SW480 (cell line): Measurements from ENCODE around the gene FSIP1.

Source experiments
- DNase-seq: peaks from one replicate; pipeline ENCODE4 v3.0.0-alpha.2; 2016; ENCODE audit warnings: low spot score

The FSIP1 gene

DNA sequence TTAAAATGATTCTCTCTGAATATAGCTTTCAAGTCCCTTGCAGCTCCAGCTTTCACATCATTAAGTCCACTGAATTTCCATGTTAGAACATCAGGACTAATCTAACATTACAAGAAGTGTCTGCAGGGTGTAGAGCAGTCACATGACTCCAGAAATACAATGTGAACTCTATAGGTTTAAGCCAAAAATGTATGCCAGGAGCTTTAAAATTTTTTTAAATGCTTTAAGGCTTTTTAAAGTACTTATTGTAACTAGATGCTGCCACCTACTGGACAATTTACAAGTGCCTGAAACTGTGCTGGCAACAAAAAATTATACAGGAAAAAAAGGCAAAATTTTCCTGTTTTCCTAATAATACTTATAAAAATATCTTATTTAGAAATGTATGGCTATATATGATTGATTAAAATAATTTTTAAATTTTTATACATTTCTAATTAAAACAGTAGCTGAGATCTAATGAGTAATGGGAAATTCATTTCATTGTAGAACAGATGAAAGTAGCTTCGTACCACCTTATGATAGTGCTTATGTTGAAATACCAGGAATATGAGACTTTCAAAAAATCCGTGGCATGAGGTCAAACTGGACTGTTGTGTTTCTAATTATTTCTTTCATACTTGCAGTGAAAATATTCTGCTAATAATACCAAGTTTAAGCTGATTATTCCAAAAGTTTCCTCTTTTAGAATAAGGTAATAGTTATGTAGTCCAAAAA is 25.7 kb downstream of the FSIP1 start:
- peak; percentile 56 for DNase-seq

DNA sequence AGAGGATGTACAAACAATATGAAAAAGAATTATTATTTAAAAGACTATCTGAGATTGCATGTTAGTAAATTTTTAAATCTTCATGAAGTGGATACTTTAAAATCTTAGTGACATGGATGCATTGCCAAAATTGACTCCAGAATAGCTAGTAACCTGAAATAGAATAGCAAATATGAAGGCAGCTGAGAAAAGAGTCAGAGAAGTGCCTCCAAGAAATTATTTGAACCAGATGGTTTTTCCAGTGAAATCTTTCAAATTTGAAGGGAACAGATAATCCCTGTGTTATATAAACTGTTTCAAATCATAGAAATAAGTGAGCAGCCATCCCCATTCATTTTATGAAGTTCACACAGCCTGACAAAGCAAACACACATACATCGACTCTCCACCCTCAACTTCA is 29.6 kb downstream of the FSIP1 start:
- no peak for DNase-seq

DNA sequence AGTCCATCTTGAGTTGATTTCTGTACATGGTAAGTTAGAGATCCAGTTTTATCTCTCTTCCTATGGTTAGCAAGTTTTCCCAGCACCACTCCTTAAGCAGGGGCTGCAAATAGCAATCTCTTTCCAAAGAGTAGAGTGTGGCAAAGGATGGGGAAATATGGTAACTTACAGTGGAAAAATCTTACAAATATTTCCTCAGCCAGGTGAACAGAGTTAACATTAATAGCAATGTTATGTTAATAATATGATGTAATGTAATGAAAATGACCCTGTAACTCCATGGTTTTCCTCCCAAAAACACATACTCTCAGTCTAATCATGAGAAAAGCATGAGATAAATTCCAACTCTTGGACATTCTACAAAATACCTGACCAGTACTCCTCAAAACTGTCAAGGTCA is 30.4 kb downstream of the FSIP1 start:
- no peak for DNase-seq

DNA sequence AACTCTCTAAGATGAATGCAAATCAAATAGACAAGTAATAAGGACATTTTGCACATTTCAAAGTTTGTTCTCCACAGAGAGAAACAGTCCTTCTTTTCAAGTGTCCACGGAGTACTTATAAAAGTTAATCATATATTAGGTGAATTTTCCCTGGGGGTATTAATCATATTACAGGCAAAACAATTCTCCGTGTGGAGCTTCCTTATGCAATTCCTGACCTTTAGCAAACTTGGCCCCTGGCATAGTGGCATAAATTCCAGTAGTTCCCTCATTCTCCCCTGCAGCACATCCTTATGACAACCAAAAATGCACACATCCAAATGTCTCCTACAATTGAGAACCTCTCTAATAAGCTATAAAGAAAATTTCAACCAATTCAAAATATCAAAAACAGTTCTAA is 34.4 kb downstream of the FSIP1 start:
- no peak for DNase-seq

DNA sequence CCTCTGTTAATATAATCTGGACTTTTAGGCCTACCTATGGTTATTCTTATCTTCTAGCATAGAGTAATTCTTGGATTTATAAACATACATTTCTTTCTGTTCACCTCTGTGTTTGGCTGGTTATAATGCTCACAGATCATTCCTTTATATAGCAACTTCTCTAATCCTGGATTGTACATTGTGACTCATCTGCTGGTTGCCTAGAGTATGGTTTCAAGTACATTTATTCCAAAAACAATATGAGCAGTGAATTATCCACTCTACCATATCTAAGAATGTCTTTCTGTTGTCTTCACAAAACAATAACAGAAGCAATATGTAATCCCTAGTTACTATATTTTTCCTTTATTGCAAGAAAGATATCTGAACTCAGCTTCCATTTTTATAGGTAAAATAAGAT is 35.3 kb downstream of the FSIP1 start:
- DNase-seq, result no peak

DNA sequence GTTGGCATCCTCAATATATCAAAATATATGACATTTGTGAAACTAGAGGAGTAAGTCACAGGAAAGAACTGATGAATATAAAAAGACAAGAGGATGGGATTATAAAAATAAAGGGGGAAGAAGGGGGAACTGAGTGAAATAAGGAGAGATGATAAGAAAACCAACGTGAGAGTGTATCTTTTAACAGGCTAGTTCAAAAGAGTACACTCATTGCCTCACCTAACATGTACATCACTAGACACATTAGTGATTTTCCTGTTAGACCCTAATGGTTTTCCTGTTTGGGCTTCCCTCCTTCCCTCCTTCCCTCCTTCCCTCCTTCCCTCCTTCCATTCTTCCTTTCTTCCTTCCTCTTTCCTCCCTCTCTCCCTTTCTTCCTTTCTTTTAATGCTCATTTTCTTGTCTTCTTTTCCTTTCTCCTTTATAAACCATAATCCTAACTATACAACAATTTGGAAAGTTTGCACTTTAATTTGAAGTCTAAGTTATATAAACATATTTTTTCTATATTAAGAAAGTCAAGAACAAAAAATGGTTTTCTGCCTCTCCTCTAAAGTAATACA is 35.8 kb downstream of the FSIP1 start:
- DNase-seq, result no peak

DNA sequence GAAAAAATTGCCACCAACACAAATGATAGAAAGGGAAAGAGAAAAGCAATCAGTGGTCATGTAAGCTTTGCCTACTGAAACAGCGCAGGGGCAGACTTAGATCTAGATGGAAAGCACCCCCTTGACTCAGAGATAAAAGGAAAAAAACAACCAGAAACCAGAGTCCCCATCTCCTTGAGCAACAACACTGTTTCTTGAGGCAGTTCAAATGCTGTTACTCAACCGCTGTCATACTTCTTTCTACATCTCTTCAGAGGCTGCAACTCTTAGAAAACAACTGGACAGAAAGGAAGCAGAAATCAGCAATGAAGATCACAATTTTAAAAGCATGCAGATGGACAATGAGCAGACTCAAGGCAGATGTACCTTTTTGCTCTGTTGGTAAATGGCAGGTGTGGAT is 36.5 kb downstream of the FSIP1 start:
- DNase-seq, result no peak

DNA sequence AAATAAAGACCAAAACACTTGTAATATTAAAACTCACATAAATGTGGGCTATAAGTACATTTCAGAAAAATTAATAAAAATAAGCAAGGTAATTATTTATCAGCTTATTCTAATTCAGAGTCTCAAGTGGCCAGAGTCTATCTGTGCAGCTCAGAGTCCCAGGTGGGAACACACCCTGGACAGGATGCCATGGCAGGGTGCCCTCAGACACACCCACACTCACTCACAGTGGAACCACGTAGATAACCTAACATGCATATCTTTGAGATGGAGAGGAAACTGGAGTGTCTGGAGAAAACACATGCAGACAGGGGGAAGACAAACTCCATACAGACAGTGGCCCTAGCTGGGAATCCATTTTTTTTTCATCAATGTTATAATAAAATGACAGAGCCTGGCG is 37.2 kb downstream of the FSIP1 start:
- no peak for DNase-seq

DNA sequence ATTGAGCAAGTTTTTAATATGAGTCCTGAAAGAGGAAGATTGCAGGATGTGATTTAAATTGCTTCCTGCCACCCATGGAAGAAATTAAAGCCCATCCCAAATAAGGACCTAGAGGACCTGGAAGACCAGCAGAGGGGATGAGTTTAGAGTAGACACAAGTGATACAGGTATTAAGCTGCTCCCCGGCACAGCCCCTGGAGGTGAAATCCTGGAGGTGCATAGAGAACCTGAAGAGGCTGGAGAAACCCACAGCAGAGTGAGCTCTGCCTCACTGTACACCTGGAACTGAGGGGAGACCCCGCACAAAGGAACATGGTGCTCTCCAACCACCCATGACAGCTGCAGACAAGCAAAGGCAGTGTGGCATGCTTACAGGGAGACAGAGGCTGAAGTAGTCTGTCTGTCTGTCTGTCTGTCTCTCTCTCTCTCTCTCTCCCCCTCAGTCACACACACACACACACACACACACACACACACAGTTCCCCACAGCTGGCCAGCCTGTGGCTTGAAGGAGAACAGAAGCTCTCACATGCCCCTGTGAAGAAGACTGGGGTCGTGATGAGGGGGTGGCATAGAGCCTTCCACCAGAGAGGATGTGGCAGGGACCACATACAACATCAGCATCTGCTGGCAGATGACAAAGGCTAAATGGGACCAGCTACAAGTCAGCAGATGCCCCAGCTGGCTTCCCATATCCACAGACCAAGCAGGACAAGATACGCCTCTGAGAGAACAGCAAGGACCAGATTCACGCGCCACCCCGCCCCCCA is 38.1 kb downstream of the FSIP1 start:
- no peak for DNase-seq

DNA sequence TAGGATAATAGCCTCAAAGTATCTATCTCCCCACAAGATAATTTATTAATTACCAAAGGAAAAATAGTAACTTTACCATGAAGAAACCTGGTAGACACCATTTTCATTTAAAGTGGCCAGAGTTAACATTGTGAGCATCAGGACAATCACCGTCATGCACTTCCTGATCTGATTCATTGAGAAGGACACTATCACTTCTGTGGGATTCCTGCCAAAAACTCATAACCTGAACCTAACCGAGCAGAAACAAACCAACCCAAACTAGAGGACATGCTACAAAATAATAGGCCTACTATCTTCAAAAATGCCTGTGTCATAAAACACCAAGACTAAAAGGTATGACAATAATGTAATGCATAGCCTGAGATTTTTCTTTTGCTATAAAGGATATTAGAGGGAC is 39.0 kb downstream of the FSIP1 start:
- no peak for DNase-seq

DNA sequence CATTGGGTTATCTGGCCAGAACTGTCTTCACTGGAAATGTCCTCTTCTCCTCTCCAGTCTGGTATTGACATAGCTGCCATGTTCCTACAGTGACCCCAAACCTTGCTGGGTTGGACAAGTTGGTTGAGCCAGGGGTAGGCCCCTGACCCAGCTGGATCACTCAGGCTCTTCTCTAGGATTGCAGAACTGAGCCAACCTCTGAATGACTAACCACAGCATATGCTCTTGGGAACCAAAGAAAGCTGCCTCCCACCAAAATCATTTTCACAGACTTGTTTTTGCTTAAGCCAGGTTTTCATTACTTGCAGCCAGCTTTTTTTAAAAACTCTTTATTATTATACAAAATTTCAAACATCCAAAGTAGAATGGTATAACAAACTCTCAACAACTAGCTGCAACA is 41.4 kb downstream of the FSIP1 start:
- no peak for DNase-seq

DNA sequence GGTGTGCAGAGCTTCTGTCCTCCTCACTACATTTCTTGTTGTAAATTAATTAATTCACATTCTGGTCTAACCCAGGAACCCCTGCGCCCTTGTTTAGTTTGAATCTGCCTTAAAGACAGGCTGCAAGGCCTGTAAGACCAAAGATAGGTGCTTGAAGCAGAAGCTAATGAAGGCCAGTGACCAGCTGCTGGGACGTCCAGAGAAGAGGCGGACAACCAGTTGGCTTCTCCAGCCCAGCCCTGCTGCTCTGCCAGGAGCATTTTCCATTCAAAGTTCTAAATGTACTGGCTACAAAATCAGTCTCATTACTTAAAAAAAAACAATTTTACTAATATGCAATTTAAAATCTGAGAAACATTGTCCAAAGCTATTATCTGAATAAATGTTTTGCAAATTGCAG is 43.6 kb downstream of the FSIP1 start:
- no peak for DNase-seq

DNA sequence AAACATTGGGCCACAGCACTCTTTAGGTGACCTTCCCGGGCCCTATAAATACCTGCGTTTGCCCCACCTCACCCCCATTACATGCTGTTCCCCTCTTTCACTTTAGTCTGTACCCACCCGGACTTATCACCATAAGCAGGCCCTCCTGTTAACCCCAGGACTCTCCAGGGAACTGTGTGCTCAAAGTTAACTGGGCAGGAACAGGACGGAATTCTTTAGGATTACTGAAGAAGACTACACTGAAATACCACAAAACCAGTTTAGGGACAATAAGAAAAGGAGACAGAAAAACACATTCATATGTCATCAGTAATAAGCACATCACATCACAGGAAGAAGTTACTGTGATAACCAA is 45.5 kb downstream of the FSIP1 start:
- DNase-seq, result no peak

DNA sequence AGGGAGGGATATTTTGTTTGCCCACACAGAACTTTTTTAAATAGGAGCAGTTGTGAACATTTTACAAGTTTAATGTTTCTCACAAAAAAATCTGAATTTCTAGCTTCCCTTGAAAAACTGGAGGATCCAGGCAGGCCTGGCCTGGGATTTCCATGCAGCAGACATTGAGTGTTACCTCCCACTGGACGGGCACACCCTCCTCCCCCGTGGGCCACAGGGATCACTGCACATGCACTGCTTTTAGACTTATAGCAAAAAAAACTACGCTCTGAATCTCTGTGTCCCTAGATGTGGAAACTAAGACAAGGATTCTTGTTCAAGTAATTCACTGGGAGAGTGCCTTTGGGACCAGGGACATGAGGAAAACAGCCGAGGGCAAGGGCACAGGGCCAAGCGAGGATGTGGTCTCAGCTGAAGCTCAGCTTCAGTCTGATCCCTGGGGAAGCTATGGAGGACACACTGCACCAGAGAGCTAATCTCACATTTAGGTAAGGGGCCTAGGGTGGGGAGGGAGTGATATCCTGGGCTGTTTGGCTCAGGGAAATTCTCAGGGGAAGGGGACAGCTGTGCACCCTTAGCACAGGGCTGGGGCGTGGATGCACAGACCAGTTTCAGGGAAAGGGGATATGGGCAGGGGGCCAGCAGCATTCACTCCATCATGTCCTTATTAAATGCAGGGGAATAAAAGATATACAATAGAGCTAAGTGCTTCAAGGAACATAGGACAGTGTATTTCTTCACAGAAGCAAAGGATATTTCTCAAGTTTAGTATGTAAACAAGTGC is 46.0 kb downstream of the FSIP1 start:
- no peak for DNase-seq

DNA sequence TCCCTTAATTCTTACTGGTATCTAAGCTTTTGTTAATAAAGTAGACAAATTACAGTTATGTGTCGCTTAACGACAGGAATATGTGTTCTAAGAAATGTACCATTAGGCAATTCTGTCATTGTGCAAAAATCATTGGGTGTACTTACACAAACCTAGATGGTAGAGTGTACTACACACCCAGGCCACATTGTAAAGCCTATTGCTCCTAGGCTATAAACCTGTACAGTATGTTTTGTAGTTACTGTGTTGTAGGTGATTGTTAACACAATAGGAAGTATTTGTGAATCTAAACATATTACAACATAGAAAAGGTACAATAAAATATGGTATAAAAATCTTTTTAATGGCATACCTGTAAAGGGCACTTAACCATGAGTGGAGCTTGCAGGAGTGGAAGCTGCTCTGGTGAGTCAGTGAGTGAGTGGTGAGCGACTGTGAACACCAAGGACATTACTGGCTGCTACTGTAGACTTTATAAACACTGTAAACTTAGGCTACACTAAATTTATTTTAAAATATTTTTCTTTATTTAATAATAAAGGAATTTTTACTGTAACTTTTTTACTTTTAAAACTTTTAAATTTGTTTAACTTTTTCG is 47.4 kb downstream of the FSIP1 start:
- no peak for DNase-seq

DNA sequence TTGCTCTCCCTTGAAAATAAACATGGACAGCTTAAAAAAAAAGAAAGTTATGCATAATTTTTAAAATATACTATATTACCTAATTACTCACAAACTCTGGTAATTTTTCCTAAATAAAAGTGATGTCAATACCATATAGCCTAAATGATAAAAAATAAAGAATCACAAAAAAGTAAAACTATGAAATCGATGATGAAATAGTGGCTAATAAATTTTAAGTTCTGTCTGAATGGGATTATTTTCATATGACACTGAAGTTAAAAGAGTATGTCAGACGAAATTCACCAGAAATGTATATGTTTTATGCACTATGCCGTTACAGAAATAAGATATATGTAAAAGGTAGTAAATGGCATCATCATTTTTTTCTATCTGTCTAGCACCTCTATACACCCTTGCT is 51.4 kb downstream of the FSIP1 start:
- DNase-seq, result no peak

DNA sequence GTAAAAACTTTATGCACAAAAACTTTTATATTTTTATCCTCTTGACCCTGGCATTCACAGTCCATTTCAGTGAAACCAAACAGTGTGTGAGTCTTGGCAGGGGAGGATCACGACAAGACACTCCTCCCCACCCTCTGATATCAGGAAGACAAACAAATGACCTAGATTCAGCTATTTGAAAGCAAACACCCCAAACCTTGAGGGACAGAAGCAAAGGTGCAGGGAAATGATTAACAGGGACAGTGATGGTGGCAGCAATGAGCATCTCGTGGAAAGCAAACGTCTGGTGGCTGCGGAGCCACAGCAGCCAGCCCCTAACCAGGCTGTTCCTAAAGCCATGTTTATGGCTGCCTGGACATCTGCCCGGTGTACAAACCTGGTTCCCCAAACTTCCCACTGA is 52.1 kb downstream of the FSIP1 start:
- DNase-seq, result no peak

DNA sequence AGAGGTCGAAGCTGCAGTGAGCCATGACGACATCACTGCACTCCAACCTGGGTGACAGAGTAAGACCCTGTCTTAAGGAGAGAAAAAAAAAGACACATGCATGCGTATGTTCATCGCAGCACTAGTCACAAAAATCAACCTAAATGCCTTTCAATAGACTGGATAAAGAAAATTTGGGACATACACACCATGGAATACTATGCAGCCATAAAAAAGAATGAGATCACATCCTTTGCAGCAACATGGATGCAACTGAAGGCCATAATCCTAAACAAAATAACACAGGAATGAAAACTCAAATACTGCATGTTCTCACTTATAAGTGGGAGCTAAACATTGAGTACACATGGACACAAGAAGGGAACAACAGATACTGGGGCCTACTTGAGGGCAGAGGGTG is 53.1 kb downstream of the FSIP1 start:
- DNase-seq, result no peak

DNA sequence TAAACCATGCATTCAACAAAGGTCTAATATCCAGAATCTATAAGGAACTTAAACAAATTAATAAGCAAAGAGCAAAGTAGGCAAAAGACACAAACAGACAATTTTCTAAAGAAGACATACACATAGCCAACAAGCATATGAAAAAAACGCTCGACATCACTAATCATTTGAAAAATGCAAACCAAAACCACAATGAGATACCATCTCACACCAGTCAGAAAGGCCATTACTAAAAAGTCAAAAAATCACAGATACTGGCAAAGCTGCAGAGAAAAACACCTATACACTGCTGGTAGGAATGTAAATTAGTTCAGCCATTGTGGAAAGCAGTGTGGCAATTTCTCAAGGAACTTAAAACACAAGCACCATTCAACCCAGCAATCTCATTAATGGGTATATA is 53.8 kb downstream of the FSIP1 start:
- no peak for DNase-seq

DNA sequence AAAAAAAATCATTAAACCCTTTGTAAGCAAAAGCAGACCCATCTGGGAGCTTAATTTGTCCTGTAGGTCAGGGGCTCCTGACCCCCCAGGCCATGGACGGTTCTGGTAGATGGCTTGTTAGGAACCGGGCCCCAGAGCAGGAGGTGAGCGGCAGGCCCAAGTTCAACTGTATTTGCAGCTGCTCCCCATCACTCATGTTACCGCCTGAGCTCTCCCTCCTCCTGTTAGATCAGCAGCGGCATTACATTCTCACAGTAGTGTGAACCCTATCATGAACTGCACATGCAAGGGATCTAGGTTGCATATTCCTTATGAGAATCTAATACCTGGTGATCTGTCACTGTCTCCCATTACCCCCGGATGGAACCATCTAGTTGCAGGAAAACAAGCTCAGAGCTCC is 60.7 kb downstream of the FSIP1 start:
- no peak for DNase-seq

DNA sequence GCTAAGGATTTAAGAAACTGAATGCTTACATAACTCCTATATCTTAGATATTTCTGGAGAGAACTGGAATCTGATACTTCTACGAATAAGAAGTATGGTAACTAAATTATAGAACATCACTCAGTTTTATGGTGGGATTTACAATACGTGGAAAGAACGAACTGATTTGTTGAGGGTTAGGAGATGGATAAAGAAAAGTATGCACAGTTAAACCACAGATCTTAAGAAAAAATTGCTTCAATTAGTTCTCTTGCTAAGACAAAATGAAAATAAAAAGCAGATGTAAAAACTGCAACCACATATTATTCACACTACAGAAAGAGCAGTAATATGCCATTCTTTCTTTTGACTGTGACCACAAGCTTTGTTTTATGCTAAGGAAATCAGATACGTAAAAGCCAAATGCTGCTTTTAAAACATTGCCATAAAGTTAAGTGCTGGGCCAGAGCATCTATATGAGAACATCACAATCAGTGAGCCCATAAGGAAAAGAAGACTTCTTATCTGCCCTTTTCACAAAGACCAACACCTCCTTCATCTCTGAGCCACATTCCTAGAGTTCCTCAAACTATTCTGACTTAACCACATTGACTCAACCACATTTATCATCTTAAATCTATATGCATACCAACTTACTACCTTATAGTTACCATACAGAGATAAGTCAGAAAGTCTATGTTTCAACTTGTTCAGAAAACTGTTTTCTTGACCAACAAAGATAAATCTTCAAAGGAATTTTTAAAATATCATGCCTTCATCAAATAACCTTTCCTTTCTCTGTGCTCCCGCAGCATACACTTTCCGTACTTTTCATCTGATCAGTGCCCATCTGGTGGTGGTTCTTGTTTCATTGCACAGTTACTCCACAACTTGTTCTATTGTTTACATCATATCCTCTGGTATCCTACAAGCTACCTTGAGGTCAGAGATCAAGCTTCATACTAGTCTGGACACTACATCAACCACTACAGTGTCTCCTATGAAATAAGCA is 61.7 kb downstream of the FSIP1 start:
- DNase-seq, result no peak
